HepG2 (cell line): ENCODE data around the gene FIZ1. TPM values are rescaled to one million over a fixed set of nuclear protein-coding genes. Genes with fewer than 3 reads are reported as not detected.

ENCODE experiments used
- ATM ChIP-seq: fragments of 450-650 bp; IDR thresholded peaks from 2 replicates; pipeline ENCODE4 v1.7.1; 2017; ENCODE audit warnings: mild to moderate bottlenecking, borderline replicate concordance
- HNRNPK ChIP-seq: fragments of 200-400 bp; formaldehyde crosslinking; IDR thresholded peaks from 2 replicates; pipeline ENCODE4 v1.6.1; 2018; ENCODE audit warnings: low read length, low read depth, moderate library complexity, mild to moderate bottlenecking; ENCODE audit not compliant: poor library complexity, severe bottlenecking
- KDM5A ChIP-seq: fragments of 200-600 bp; sonication (generic); IDR thresholded peaks from 2 replicates; pipeline ENCODE4 v1.7.0; 2018; ENCODE audit warnings: antibody characterized with exemption, mild to moderate bottlenecking, low read length, borderline replicate concordance
- KDM6A ChIP-seq: IDR thresholded peaks from 2 replicates; pipeline ENCODE4 v1.6.1; 2016; ENCODE audit warnings: low read depth
- NR2F2 ChIP-seq: IDR thresholded peaks from 2 replicates; pipeline ENCODE4 v1.6.1; 2012; ENCODE audit warnings: low read depth, inconsistent platforms, borderline replicate concordance
- PHB2 ChIP-seq: fragments of 450-650 bp; IDR thresholded peaks from 2 replicates; pipeline ENCODE4 v1.6.1; 2018; ENCODE audit not compliant: partially characterized antibody
- TCF12 ChIP-seq, 2 experiments: fragments of 450-650 bp in 1 of 2; sonication (generic) in 1 of 2; formaldehyde crosslinking in 1 of 2; IDR thresholded peaks; 2 replicates each; pipeline versions ENCODE4 v1.6.1 to v1.8.0; 2017 to 2022; ENCODE audit warnings: antibody characterized with exemption in 1 of 2, mild to moderate bottlenecking in 1 of 2, missing genetic modification reagents in 1 of 2, moderate library complexity in 1 of 2
- TRIM24 ChIP-seq: sonication (generic); formaldehyde crosslinking; IDR thresholded peaks from 2 replicates; pipeline ENCODE4 v1.8.0; 2022; ENCODE audit warnings: mild to moderate bottlenecking, missing genetic modification reagents
- ZNF138 ChIP-seq: sonication (generic); formaldehyde crosslinking; IDR thresholded peaks from 2 replicates; pipeline ENCODE4 v1.5.0; 2020; ENCODE audit warnings: mild to moderate bottlenecking, low read depth, missing genetic modification reagents
- ZNF44 ChIP-seq: sonication (generic); formaldehyde crosslinking; IDR thresholded peaks from 2 replicates; pipeline ENCODE4 v1.5.1; 2020; ENCODE audit warnings: mild to moderate bottlenecking, missing genetic modification reagents
- ZNF619 ChIP-seq: sonication (generic); formaldehyde crosslinking; IDR thresholded peaks from 2 replicates; pipeline ENCODE4 v1.4.0; 2020; ENCODE audit warnings: mild to moderate bottlenecking, missing genetic modification reagents
- ZNF891 ChIP-seq: sonication (generic); formaldehyde crosslinking; IDR thresholded peaks from 2 replicates; pipeline ENCODE4 v1.5.0; 2020; ENCODE audit warnings: mild to moderate bottlenecking, missing genetic modification reagents
- polyA plus RNA-seq, 8 experiments: library from polyadenylated mRNA; depleted of rRNA in 3 of 8; stranded (reverse) in 7 of 8; unstranded in 1 of 8; fragments of >200 nt; fragmentation: Illumina TruSeq in 4 of 8; extraction: Trizol in 4 of 8; gene quantifications; 2 replicates each; pipeline versions ENCODE4 v1.2.1 to v1.2.3, GENCODE V29; 2011 to 2016; ENCODE audit warnings: low read depth in 4 of 8, missing spikeins in 1 of 8, mixed read lengths in 1 of 8; ENCODE audit not compliant: insufficient read depth in 1 of 8
- total RNA-seq, 5 experiments: library from RNA; depleted of rRNA; stranded (reverse); fragments of >200 nt; fragmentation: Illumina TruSeq; extraction: Trizol; gene quantifications; 2 replicates each; pipeline ENCODE4 v1.2.3, GENCODE V29; 2016; ENCODE audit warnings: low read depth in 1 of 5
- TF ChIP-seq, protein P1 (sequence below): IDR thresholded peaks from 2 replicates; pipeline ENCODE4 v1.4.0; 2020; ENCODE audit warnings: mild to moderate bottlenecking, missing genetic modification reagents
- TF ChIP-seq, protein P2 (sequence below): sonication (generic); formaldehyde crosslinking; IDR thresholded peaks from 2 replicates; pipeline ENCODE4 v1.5.0; 2020; ENCODE audit warnings: missing genetic modification reagents
- TF ChIP-seq, protein P3 (sequence below): IDR thresholded peaks from 2 replicates; pipeline ENCODE4 v1.6.1; 2016; ENCODE audit warnings: missing genetic modification reagents, missing compliant biosample characterization
- TF ChIP-seq, protein P4 (sequence below): sonication (generic); formaldehyde crosslinking; IDR thresholded peaks from 2 replicates; pipeline ENCODE4 v1.4.0; 2020; ENCODE audit warnings: missing genetic modification reagents, mild to moderate bottlenecking, borderline replicate concordance
- TF ChIP-seq, protein P5 (sequence below), 2 experiments: sonication (generic) in 1 of 2; formaldehyde crosslinking in 1 of 2; IDR thresholded peaks; 2 replicates each; pipeline versions ENCODE4 v1.4.0 to v1.6.1; 2016 to 2020; ENCODE audit warnings: borderline replicate concordance in 1 of 2, low read depth in 1 of 2, mild to moderate bottlenecking in 1 of 2, missing genetic modification reagents in 1 of 2

The FIZ1 gene
- total and polyA plus RNA-seq, 2 of the 13 experiments (the other 11 are each of a cell fraction or from before 2014, with no cell fraction given), result 3.6 to 5.9 TPM

DNA sequence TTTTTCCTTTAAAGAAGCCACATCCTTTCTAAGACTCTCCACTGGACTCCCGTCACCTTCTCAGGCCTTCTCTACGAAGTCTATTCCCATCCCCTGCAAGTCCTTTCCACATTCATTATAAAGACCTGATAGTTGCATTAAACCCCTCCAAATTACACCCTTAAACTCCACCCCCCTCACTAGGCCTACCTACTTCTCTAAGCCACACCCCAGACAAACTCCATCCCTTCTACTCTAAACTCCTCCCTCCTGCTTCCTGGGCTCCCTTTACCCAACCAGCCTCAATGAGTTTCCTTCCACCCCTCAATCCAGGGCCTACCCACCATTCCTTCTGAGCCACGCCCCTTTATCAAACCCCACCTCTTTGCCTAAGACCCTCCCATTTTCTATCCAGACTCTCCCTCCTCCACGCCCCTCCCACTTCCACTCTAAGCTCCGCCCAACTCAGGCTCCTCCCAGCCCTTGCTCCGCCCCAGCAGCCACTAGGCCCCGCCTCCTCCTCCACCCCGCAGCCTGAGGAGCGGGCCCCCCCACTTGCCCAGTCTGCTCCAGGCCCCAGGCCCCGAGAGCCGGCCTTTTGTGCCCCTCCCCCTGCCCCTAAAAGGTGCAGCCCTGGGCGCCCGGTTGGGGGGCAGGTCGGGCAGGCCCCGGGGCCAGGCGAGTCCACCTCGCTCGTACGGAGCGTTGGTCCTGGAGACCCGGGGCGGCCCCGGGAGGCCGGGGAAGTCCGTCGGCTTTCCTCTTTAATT, 424 bp downstream of the FIZ1 start (continued):
- TF ChIP-seq, protein P1, sequence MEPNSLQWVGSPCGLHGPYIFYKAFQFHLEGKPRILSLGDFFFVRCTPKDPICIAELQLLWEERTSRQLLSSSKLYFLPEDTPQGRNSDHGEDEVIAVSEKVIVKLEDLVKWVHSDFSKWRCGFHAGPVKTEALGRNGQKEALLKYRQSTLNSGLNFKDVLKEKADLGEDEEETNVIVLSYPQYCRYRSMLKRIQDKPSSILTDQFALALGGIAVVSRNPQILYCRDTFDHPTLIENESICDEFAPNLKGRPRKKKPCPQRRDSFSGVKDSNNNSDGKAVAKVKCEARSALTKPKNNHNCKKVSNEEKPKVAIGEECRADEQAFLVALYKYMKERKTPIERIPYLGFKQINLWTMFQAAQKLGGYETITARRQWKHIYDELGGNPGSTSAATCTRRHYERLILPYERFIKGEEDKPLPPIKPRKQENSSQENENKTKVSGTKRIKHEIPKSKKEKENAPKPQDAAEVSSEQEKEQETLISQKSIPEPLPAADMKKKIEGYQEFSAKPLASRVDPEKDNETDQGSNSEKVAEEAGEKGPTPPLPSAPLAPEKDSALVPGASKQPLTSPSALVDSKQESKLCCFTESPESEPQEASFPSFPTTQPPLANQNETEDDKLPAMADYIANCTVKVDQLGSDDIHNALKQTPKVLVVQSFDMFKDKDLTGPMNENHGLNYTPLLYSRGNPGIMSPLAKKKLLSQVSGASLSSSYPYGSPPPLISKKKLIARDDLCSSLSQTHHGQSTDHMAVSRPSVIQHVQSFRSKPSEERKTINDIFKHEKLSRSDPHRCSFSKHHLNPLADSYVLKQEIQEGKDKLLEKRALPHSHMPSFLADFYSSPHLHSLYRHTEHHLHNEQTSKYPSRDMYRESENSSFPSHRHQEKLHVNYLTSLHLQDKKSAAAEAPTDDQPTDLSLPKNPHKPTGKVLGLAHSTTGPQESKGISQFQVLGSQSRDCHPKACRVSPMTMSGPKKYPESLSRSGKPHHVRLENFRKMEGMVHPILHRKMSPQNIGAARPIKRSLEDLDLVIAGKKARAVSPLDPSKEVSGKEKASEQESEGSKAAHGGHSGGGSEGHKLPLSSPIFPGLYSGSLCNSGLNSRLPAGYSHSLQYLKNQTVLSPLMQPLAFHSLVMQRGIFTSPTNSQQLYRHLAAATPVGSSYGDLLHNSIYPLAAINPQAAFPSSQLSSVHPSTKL, result peak; percentile 29; the same call in 1 of the 2 replicates
- TF ChIP-seq HNRNPK (peak; percentile 90), ZNF44 (no peak), KDM6A (CRISPR knock-in tag) (no peak), TCF12 (IDR thresholded peaks at IDR 0.05) (no peak), TCF12 (CRISPR knock-in tag; IDR thresholded peaks at IDR 0.05) (peak; percentile 51; the same call in 1 of the 2 replicates), PHB2 (no peak), ZNF891 (0 out of 2 replicates have a peak, but pooled peaks have one; percentile 9), ZNF138 (0 out of 2 replicates have a peak, but pooled peaks have one; percentile 55), ATM (no peak), TRIM24 (CRISPR knock-in tag) (no peak), NR2F2 (no peak), KDM5A (peak; percentile 85; the same call in 1 of the 2 replicates), ZNF619 (CRISPR knock-in tag) (no peak; the same call in 1 of the 2 replicates)
- TF ChIP-seq, protein P2, sequence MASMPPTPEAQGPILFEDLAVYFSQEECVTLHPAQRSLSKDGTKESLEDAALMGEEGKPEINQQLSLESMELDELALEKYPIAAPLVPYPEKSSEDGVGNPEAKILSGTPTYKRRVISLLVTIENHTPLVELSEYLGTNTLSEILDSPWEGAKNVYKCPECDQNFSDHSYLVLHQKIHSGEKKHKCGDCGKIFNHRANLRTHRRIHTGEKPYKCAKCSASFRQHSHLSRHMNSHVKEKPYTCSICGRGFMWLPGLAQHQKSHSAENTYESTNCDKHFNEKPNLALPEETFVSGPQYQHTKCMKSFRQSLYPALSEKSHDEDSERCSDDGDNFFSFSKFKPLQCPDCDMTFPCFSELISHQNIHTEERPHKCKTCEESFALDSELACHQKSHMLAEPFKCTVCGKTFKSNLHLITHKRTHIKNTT (CRISPR knock-in tag), result no peak
- TF ChIP-seq, protein P3, sequence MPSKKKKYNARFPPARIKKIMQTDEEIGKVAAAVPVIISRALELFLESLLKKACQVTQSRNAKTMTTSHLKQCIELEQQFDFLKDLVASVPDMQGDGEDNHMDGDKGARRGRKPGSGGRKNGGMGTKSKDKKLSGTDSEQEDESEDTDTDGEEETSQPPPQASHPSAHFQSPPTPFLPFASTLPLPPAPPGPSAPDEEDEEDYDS, result peak; percentile 88
- TF ChIP-seq, protein P4, sequence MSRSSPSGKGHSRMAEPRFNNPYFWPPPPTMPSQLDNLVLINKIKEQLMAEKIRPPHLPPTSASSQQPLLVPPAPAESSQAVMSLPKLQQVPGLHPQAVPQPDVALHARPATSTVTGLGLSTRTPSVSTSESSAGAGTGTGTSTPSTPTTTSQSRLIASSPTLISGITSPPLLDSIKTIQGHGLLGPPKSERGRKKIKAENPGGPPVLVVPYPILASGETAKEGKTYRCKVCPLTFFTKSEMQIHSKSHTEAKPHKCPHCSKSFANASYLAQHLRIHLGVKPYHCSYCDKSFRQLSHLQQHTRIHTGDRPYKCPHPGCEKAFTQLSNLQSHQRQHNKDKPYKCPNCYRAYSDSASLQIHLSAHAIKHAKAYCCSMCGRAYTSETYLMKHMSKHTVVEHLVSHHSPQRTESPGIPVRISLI (CRISPR knock-in tag), result no peak
- TF ChIP-seq, protein P5, sequence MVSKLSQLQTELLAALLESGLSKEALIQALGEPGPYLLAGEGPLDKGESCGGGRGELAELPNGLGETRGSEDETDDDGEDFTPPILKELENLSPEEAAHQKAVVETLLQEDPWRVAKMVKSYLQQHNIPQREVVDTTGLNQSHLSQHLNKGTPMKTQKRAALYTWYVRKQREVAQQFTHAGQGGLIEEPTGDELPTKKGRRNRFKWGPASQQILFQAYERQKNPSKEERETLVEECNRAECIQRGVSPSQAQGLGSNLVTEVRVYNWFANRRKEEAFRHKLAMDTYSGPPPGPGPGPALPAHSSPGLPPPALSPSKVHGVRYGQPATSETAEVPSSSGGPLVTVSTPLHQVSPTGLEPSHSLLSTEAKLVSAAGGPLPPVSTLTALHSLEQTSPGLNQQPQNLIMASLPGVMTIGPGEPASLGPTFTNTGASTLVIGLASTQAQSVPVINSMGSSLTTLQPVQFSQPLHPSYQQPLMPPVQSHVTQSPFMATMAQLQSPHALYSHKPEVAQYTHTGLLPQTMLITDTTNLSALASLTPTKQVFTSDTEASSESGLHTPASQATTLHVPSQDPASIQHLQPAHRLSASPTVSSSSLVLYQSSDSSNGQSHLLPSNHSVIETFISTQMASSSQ (IDR thresholded peaks at IDR 0.05; ENCODE audit: low read depth), result no peak
- TF ChIP-seq, protein P5 (CRISPR knock-in tag; IDR thresholded peaks at IDR 0.05; ENCODE audit: borderline replicate concordance), result no peak
